Smooth muscle cell of the brain vasculature (primary cell): ENCODE results near the gene TRIP11.
"Not testable (repeated sequence)": the region's sequence is repeated elsewhere in the genome, so short reads cannot be mapped to it uniquely, and the experiment has no call there.

Source experiments
- DNase-seq: peaks from one replicate; pipeline ENCODE4 v3.0.0-alpha.2; 2012; ENCODE audit warnings: low read depth, low spot score

TRIP11 gene

DNA sequence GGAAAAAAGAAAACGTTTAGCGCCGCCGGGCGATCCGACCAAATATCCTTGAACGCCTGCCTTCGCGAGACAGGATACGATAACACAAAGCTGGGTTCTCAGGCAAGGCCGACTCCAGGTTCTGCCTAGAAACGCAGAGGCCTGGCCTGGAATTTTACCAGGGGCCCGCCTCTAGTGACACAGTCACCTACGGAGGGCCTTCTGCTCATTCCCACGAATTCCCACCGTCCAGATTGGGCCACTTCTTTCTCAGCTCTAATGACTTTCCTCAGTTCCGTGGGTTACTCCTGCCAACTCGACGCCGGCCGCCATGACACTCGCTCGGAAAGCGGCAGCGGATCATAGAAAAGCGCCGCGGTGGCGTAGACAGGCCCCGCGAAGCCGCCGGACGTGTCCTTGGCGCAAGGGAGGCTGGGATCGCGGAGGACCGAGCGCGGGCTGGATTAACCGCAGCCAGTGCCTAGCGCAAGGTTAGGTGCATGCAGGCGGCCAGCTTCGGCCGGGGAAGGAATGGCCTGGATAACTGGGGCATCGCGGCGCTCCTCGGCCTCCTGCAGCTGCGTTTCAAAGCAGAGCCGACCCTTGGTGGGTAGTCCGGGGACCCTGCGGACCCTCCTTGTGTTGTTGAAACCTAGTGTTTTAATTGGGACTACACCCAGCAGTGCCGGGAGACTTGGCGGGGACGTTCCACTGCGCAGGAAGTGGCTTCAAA lies at the start of gene TRIP11:
TSS of gene TRIP11 (minus strand) at position 341 of the 712 bp plus-strand sequence. CDS start 374 bp downstream, outside the sequence.
- DNase-seq, result peak; percentile 82

DNA sequence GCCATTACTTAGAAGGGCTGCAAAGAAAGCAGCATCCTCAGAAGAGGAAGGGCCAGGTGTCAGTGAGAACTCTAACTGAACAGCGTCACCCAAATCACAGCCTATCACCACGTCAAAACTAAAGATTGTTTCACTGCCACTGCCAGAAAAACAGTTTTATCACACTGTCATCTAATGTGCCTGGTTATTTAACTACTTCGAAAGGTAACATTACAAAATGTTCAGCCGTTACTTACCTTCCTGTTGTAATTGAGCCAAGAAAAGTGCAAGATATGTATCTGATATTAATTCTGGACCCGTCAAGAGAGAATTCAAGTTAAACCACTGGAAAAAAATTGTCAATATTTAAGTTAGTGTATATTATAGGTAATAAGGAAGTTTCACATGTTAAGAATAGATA lies 48.6 kb upstream of the TRIP11 start:
- no peak for DNase-seq

DNA sequence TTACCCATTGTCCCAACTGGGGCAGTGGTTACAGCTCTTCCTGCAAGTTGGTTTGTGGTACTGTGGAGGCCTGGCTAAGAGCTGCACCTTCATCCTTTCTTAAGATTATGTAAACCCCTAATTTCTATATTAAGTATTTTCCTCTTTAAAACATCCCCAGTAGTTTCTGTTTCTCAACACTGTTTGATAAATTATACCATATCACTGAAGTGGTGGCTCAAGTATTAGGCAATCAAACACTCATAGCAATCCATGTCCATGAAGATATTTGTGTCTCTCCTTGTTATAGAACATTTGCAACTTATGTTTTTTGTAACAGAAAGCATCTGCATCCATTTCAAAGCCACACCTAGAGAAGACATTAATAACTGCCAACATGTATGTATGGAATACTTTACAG lies 34.7 kb upstream of the TRIP11 start:
- DNase-seq, result no peak

DNA sequence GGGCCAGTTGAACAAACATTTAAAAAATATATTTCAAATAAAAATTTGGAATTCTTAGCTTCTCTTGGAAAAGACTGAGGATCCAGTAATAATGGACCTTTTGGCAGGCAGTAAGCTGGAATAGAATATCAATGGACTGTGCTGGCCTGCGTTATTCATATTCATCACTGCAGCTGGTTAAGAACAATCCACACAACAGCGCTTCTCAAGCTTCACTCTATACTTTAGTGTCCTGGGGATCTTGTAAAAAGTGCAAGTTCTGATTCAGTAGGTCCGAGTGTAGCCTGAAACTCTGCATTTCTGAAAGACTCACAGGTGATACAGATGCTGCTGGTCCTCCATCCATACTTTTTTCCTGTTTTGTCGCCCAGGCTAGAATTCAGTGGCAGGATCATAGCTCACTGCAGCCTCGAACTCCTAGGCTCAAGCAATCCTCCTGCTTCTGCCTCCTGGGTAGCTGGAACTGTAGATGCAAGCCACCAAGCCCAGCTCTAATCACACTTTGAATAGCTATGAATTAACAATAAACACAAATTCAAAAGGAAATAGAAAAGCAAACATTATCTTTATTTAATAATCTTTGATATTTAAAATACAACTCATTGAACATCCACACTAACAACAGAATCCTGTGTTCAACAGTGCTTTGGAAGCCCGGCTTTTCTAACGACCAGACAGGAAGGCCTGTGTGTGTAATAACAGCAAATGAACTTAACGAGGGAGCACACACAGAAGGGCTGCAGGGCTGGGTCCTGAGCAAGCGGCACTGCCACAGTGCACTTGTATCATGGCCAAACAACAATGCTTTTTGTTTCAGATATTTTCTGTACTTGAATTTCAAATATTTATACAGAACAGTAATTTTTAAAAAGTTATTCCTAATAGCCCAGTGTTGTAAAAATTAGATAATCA lies 18.4 kb upstream of the TRIP11 start:
- no peak for DNase-seq

DNA sequence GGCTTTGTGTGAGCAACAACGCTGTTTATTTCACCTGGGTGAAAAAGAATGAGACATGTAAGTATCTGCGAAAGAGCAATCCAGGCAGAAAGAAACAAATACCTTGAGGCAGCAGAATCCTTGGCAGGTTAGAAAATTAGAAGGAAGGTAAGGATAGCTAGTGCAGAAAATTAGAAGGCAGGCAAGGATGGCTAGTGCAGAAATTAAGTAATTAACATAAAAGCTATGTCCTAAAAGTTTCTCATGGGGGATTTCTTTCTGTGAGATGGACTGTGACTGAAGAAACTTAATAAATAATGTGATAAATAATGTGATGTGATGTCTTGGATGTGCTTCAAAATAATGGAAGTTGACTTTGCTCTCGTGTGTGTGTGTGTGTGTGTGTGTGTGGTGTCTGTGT lies 9.9 kb upstream of the TRIP11 start:
- DNase-seq, result no peak

DNA sequence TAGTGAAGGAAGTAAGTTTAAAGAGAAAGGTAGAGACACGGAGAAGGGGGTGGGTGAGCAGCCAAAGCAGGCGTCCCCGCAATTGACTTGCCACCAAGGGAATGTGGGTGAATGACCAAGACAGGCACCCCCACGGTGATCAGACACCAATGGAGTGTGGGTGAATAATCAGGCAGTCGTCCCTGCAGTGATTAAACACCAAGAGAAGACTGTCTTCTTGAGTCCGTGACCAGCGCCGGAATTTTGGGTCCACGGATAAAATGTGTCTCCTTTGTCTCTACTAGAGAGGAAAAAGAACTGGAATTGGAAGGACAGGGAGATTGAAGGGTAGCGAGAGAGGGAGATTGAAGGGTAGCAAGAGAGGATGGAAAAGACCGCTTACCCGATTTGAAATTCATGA lies 9.4 kb upstream of the TRIP11 start:
- not testable (repeated sequence) for DNase-seq

DNA sequence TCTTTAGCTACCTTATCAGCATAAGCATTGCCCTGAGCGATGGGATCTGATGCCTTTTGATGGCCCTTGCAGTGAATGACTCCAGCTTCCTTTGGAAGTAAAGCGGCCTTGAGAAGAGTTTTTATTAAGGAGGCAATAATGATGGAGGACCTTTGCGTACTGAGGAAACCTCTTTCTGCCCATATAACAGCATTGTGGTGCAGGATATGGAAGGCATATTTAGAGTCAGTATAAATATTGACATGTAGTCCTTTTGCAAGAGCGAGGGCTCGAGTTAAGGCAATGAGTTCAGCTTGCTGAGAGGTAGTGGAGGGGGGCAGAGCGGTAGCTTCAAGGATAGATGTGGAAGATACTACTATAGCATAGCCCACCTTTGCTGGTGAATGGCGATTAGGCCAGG lies 6.0 kb upstream of the TRIP11 start:
- not testable (repeated sequence) for DNase-seq

DNA sequence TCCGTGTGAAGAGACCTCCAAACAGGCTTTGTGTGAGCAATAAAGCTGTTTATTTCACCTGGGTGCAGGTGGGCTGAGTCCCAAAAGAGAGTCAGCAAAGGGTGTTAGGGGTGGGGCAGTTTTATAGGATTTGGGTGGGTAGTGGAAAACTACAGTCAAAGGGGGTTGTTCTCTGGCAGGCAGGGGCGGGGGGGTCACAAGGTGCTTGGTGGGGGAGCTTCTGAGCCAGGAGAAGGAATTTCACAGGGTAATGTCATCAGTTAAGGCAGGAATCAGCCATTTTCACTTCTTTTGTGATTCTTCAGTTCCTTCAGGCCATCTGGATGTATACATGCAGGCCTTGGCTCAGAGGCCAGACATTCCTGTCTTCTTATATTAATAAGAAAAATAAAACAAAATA lies 1.9 kb upstream of the TRIP11 start:
- not testable (repeated sequence) for DNase-seq

DNA sequence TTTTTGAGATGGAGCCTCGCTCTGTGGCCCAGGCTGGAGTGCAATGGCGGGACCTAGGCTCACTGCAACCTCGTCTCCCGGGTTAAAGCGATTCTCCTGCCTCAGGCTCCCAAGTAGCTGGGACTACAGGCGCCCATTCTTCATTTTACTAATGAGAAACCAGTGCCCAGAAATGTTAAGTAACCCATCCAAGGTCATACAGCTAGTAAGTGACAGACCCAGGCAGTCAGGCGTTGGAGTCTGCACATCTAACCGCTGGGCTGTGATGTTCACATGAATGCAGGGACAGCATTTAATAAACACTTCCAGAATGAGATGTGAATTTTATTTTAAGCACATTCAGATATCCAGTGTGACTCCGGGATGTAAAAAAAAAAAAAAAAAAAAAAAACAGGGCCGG lies 1.3 kb upstream of the TRIP11 start:
- no peak for DNase-seq

DNA sequence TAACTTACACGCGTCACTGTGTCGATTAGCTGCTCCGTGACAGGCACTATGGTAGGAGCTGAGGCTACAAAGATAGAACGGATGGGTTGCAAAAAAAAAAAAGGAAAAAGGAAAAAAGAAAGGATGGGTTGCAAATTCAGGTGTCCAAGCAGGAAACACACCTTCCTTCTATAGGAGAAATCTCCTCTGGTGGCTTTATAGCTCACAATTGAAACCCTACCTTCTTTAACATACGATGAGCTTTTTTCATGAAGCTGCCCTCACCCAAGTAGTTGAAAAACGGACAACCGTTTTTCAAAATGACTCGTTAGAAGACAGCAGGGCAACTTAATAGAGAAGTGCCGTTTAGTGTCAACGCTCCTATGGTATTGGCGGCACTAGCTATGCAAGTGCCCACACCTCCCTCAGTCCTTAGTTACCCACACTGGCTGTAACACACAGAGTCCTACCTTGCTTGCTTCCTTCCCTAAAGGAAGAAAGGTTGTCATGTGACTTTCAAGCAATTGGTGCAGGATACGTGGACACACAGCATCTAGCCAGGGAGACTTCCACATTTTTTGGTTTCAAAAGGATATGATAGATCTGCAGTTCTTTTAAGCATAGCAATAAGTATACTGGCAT lies 682 bp upstream of the TRIP11 start:
- no peak for DNase-seq

DNA sequence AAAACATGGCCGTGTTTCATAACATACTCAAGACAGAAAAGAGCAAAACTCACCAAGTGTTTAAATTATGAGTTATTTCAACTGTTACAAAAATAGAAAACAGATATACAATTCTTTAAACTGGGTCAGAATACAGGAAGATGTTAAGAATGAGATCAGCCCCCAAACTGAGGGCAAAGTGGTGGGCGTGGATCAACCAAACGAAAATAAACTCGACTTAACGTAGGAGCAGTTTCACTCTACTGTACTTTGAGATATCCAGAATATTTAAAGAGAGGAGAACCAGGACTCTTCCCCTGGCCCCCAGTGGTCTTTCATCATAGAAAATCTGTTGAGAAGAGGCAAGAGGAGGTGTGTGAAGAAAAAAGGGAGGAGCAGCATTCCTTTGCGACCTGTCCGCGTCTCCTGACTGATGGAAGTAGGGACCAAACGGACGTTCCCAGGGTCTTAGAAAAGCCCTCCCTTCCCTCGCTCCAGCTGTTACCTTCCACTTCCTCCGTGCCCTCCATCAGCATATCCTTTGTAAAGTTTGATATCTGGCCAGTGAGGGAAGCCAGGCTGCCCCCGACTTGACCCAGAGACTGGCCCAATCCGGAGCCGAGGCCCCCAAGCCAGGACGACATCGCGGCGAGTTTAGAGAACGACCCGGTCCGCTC lies 668 bp downstream of the TRIP11 start:
- DNase-seq, result peak; percentile 15

DNA sequence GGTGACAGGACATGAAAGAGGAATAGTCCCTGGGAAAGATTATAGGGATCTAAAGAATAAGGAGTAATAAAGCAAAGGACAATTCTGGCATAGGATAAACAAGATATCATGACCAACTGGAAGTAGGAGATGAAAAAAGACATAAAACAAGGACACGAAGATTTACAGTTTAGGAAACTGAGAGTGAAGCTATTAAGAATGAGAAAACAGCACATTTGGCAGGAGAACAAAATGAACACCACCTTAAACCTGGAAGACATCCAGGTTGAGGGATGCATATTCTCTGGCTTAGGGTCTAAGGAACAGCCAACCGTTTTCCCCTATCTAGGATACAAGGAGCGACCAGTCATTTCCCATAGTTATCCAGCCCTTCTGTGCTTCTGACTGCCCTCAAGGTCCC lies 1.9 kb downstream of the TRIP11 start:
- DNase-seq, result no peak

DNA sequence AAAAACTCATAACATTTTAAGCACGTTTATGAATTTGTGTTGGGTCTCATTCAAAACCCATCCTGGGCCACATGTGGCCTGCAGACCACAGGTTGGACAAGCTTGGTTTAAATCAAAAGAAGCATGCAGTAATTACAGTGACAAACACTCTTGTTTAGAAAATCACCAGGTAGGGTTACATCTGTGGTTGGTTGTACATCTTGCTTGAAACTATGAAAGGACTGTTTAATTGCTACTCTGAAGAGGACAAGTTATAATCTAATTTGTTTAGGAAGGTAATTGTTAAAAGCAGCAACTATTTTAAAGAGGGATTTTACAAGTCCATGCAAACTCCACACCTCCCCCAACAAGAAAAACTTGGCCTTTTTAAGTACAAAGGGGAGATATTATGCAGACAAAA lies 4.0 kb downstream of the TRIP11 start:
- no peak for DNase-seq

DNA sequence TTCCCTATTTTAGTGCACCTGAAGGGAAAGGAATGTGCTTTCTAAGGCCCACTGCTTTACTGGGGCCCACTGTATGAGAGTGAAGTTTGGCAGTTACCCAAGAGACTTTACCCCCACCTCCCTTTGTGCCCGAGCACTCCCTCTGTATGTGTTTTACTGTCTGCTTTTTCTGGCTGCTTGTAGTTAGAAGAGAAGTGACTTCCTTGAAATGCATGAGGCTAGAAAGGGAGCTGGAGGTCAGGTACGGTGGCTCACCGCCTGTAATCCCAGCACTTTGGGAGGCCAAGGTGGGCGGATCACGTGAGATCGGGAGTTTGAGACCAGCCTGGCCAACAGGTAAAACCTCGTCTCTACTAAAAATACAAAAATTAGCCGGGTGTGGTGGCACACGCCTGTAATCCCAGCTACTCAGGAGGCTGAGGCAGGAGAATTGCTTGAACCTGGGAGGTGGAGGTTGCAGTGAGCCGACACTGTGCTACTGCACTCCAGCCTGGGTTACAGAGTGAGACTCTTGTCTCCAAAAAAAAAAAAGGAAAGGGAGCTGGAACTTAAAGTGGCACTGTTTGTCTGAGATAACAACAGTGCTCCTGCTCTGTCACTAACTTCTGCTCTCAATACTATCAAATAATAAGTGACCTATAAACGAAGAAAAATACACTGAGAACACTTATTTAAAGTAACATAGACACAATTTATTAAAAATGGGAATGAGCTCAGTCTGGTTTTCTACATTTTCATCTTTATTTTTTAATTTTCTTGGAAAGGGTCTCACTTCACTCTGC lies 5.8 kb downstream of the TRIP11 start:
- no peak for DNase-seq

DNA sequence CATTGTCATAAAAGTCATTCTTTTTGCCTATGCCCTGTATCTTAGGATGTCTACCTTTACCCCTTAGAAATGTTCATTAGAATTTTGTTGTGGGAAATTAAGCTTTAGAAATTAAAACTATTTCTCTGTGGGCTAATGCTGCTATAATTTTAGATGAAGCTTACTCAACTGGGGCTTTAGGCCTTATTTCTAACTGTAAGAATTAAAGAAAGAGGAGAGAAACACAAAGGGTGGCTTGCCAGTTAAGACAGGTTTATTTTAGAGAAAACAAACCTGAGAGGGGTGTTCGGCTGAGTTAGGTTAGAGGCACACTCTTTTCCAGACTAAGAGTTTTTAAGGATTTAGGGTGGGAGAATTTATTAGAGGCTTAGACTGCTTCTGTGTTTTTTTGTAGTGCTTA lies 6.4 kb downstream of the TRIP11 start:
- no peak for DNase-seq

DNA sequence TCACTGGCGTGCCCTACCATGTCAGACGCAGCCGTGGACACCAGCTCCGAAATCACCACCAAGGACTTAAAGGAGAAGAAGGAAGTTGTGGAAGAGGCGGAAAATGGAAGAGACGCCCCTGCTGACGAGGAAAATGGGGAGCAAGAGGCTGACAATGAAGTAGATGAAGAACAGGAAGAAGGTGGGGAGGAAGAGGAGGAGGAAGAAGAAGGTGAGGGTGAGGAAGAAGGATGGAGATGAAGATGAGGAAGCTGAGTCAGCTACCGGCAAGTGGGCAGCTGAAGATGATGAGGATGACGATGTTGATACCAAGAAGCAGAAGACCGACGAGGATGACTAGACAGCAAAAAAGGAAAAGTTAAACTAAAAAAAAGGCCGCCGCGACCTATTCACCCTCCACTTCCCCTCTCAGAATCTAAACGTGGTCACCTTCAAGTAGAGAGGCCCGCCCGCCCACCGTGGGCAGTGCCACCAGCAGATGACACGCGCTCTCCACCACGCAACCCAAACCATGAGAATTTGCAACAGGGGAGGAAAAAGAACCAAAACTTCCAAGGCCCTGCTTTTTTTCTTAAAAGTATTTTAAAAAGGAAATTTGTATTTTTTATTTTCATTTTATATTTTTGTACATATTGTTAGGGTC lies 13.2 kb downstream of the TRIP11 start:
- no peak for DNase-seq

DNA sequence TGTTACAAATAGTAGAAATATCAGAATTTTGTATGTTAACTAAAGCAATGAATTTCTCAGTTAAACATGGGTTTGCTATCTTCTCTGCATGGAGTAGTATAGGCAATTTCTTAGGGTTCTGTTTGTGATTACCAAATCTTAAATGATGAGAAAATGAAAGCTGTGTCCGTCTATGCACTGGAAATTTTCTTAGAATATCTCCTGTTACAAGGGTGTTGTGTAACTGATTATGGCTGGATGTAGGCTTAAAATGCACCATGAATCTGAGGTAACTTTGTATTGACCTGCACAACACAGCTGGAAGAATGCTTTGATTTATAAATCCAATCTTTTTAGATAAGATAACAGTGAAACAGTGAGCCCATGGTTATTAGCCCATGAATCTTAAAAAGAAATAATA lies 17.8 kb downstream of the TRIP11 start:
- no peak for DNase-seq

DNA sequence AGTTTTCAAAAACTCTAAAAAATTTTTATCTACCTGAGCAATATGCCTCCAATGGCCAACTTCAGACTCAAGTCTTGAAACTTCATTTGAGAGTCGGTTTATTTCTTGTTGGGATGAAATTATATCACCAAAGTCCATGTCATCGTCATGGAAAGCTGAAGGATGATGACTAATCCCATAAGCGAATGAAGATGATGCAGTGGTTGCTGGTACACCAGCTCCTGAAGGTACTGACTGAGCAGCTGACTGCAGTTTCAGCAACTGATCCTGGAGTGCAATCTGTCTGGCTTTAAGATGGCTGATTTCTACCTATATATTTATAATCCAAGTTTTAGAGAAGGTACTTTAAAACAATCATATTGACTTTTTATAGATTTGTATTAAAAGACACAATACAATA lies 18.3 kb downstream of the TRIP11 start:
- no peak for DNase-seq

DNA sequence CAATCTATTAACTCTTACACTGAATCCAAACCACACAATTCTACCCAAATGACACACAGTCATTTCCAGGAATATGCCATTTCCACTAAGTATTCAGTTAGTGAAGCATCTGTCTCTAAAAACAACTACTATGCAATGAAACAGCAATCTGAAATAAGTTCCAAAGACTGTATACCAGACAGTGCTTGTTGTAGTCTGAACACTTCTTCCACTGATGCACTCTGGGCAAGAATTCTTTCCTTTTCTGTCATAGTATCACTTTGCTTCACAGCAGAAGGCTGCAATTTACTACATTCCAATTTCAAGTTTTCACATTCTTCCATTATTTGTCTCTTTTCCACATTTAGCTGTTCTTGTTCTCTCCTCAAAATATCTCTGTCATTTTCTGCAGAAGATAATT lies 25.8 kb downstream of the TRIP11 start:
- no peak for DNase-seq

DNA sequence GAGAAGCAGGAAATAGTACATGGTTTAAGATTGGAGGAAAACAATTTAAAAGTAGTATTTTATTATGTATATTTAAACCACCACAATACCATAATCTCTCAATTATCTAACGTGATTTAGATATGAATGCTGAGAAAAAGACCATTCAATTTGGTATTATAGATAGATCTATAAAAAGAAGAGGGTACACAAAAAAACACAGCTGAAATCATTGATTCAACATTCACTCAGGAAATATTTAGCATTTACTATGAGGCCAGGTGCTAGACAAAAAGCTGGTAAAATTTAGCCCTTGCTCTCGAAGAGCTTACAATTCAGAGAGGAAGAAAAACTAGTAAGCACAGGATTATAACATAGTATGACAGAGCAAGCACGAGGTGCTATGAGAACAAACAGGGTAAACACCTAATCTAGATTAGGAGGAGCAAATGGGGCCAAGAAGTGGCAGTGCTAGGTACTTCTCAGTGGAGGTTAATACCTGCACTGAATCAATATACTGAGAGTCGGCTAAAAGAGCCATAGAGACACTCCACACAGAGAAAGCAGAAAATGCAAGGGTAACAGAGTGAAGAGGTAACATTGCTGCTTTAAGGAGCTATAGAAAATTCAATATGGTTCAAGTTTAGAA lies 27.6 kb downstream of the TRIP11 start:
- no peak for DNase-seq
